ENCODE data around the gene UEVLD.

UEVLD gene

DNA sequence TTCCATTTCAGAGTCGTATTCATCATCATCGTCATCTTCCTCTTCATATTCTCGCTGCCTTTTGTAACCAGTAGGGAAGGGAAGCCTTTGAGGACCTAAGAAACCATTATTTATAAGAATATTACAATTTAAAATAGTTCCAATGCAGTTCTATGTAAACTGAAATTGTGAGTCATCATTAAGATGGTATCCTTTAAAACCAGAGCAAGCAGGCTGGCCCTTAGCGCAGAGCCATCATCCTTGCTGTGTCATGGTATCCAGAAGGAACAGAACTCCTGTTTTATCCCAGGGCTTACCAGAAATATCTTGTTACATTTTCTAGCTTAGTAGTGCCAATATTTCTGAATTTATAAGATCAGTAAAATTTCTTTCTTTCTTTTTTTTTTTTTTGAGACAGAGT is 23.9 kb upstream of the UEVLD start:
- TF ChIP-seq CTCF (IDR thresholded peaks at IDR 0.05; ENCODE audit: insufficient read depth, low read length, poor library complexity, severe bottlenecking) = no peak
- Histone ChIP-seq H3K36me3 (ENCODE audit: control insufficient read depth, insufficient read depth, low read length) (peaks cover 14% of the 10 kb centered on the region), H3K27me3 (replicated peaks; ENCODE audit: control insufficient read depth, insufficient read depth, low read length) (no peaks in the 10 kb centered on the region), H3K4me3 (replicated peaks; ENCODE audit: low read depth, low read length) (no peak overlapping the region)
- DNase-seq (ENCODE audit: extremely low read depth, insufficient read length) = no peak

DNA sequence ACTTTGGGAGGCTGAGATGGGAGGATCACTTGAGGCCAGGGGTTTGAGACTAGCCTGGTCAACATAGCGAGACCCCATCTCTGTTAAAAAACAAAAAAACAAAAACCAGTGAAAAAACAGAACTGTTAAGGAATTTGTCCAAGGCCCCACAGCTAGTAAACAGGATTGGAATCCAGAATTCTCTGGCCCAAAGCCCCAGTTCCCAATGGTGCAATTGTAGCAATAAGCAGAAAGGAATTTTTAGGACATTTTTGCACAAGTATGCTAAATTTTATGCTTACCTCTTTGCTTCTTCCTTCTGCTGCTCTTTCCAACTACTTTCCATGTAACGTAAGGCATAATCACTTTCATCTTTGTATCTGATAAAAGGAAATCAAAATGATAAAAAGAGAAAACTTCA is 22.7 kb upstream of the UEVLD start:
- no peak for TF ChIP-seq CTCF (IDR thresholded peaks at IDR 0.05; ENCODE audit: insufficient read depth, low read length, poor library complexity, severe bottlenecking)
- peaks cover 14% of the 10 kb centered on the region for H3K36me3 ChIP-seq (ENCODE audit: control insufficient read depth, insufficient read depth, low read length)
- DNase-seq (ENCODE audit: extremely low read depth, insufficient read length) = no peak
- H3K27me3 ChIP-seq (replicated peaks; ENCODE audit: control insufficient read depth, insufficient read depth, low read length) = no peaks in the 10 kb centered on the region
- H3K4me3 ChIP-seq (replicated peaks; ENCODE audit: low read depth, low read length) = no peak overlapping the region

GRCh38 chr11:18608376-18608775 is 19.8 kb upstream of the UEVLD start:
- DNase-seq (ENCODE audit: extremely low read depth, insufficient read length) = no peak
- no peak for TF ChIP-seq CTCF (IDR thresholded peaks at IDR 0.05; ENCODE audit: insufficient read depth, low read length, poor library complexity, severe bottlenecking)
- Histone ChIP-seq H3K4me3 (replicated peaks; ENCODE audit: low read depth, low read length) (no peak overlapping the region), H3K36me3 (ENCODE audit: control insufficient read depth, insufficient read depth, low read length) (peaks cover 6% of the 10 kb centered on the region), H3K27me3 (replicated peaks; ENCODE audit: control insufficient read depth, insufficient read depth, low read length) (no peaks in the 10 kb centered on the region)

- Histone ChIP-seq H3K4me3 (replicated peaks; ENCODE audit: low read depth, low read length) (no peak overlapping the region), H3K36me3 (ENCODE audit: control insufficient read depth, insufficient read depth, low read length) (peaks cover 4% of the 10 kb centered on the region), H3K27me3 (replicated peaks; ENCODE audit: control insufficient read depth, insufficient read depth, low read length) (no peaks in the 10 kb centered on the region)
- no peak for TF ChIP-seq CTCF (IDR thresholded peaks at IDR 0.05; ENCODE audit: insufficient read depth, low read length, poor library complexity, severe bottlenecking)
- no peak for DNase-seq (ENCODE audit: extremely low read depth, insufficient read length)
Observed at GRCh38 chr11:18600915-18601569, 12.5 kb upstream of the UEVLD start.

GRCh38 chr11:18599739-18600230 is 11.3 kb upstream of the UEVLD start, which contains the start of gene MISFA:
Gene MISFA (plus strand): TSS chr11:18599789. CDS start chr11:18599929, 140 bp downstream.
- Histone ChIP-seq H3K27me3 (replicated peaks; ENCODE audit: control insufficient read depth, insufficient read depth, low read length) (no peaks in the 10 kb centered on the region), H3K36me3 (ENCODE audit: control insufficient read depth, insufficient read depth, low read length) (peaks cover 4% of the 10 kb centered on the region; the same call in 1 of the 2 replicates), H3K4me3 (replicated peaks; ENCODE audit: low read depth, low read length) (no peak within 1 kb of the TSS)
- DNase-seq (ENCODE audit: extremely low read depth, insufficient read length) = no peak
- TF ChIP-seq CTCF (IDR thresholded peaks at IDR 0.05; ENCODE audit: insufficient read depth, low read length, poor library complexity, severe bottlenecking) = no peak
